NCI-H1105 treated with DMSO at 0.1 percent for 48 hours (cell line): ENCODE results near the gene BCHE.
"Not testable (repeated sequence)": the region's sequence is repeated elsewhere in the genome, so short reads cannot be mapped to it uniquely, and the experiment has no call there.

Experiments
- DNase-seq: peaks from one replicate; lab custom pipeline; 2025; lab: John Stamatoyannopoulos, UW

BCHE gene

DNA sequence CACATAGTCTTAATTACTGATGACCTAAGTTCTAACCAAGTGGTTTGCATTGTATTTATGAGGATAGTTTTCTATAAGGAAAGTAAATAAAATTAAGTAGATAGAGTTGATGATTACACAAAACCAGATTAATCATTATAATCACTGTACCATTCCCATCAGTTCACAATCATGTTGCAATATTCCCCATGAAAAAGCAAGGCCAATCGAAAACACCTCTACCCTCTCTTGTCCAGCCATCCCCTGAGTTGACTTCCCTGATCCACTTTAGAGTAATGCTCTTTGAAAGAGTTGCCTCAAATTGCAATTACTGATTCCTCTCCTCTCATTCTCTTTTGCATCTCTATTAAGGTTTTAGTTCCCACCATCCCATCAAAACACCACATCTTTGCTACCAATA, 21.0 kb downstream of the BCHE start:
- no peak for DNase-seq

DNA sequence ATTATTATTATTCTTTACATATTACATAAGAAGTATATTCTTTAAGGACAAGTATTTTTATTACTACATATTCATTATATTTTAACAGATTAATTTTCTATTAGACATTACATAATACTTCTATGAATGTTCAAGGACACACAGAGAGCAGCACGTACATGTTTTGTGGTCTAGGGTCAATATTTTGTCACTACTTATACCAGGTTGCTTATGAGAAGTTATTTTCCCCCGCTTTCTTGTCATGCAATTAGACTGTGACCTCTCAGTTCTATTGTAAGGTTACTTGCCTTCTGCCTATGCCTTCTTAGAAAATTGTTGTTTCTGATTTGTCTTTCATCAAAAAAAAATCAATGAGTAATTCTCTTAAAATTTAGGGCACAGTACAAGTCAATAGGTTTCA, 21.5 kb downstream of the BCHE start:
- DNase-seq = no peak

DNA sequence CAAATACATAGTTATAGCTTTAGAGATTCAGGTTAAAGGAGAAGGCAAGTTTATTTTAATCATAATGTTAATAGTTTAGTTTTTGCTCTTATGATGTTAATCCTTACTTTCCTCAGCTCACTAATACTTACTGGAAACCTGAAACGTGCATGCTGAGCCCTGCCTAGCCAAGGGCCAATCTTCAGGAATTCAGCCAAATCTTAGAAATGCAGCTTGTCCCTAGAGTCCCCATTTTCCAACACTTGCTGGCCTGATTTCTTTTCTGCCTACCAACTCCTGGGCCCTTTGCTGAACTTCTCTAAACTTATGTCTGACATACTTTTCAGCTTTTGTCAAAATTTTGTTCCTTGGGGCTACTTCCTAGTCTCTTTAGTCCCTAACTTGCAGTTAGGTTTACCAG, 22.8 kb downstream of the BCHE start:
- no peak for DNase-seq

DNA sequence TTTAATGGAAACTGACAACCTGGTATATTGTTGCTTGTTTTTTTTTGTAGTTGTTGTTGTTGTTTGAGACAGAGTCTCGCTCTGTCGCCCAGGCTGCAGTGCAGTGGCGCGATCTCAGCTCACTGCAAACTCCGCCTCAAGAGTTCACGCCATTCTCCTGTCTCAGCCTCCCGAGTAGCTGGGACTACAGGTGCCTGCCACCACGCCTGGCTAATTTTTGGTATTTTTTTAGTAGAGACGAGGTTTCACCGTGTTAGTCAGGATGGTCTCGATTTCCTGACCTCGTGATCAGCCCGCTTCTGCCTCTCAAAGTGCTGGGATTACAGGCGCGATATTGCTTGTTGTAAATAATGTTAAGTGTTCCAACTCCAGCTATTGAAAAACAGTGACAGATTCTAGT, 29.3 kb downstream of the BCHE start:
- not testable (repeated sequence) for DNase-seq

DNA sequence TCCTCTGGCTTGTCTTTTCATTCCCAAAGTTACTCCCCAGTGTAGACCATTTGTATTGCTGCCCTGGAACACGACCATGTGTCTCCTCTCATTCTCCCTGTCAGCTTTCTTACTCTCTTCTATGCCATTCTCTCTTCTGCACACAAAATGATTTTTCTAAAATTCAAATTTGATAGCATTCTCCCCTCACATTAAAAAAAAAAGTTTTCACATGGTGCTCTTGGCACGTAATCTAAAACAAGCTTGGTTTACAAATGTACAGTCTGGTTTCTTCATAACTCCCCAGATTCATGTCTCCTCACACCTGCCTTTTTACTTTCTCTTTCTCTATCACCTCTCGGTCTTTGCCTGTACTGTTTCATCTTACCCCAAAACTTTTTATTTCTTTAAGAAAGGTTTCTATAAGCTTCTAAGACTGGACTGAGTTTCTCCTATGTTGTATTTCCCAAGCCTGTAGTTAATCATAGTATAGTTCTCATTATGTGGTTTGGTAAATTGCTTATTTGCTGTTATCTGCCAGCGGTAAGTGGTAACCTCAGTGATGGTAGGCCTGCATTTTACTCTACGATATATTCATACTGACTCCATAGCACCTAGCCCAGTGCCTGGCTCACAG, 31.2 kb downstream of the BCHE start:
- DNase-seq = no peak

DNA sequence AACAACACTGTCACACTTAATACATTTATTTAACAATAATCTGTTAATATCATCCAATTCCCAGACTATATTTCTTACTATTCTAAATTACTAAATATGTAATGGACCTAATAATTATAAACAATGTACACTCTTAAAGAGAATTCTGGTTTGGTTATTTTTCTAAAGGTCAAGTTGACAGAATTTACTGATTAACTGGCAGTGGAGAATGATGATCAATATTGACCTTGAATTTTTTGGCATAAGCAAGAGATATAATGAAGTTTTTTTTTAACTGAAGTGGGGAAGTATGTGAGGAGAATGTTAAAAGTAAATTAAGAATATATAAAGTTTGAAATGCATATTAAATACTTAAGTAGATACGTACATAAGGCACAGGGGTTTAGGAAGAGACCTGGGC, 33.8 kb downstream of the BCHE start:
- DNase-seq = no peak

DNA sequence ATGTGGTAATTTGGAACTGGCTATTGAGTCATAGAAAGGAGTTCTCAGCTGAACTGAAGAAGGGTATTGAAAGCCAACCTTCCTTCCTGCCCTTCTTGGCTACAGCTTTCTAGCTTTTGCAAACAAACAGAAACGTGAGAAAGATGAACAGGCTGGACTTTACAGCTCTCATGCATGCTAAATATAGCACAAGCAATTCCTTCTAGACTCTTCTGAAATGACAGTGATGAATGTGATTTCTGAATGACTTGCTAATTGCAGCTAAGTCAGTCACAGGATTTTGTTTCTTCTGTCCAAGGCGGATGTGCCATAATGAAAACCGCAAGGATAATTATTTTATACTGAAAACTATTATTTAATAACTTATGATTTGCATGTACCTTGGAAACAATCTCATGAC, 36.3 kb downstream of the BCHE start:
- peak; percentile 45 for DNase-seq

DNA sequence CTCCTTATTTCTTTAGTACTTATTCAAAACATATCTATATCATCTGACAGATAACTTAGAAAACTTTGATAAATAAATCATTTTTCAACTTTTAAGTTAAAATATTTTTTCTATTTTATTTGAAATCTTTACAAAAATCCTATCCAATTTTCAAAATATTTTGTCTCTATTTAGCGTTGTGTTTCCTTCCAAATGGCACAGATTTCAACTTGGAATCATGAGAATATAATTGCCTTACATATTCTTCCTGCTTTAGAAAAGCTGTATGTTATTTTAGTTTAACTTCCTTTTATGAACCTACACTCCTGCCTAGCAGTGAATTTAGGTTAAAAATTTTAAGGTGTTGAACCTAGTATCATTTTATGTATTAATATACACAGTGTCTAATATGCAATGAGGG, 38.2 kb downstream of the BCHE start:
- no peak for DNase-seq

DNA sequence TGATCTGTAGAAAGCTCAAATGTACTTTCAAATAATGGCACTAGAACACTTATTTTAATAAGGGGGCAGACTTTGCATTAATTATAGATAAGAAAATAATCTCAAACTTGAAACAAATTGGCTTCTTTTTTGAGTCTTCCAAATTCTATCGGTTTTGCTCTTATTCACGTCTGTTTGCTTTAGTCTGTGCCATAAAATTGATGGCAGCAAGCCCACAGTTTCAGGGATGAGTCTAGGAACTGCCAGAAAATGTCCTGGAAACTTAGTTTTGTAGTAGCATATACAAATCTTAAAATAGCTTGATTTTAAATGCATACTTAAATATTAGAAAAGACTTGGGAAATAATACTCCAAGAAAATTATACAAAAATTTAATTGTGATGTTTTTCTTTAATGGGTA, 39.7 kb downstream of the BCHE start:
- peak; percentile 83 for DNase-seq

DNA sequence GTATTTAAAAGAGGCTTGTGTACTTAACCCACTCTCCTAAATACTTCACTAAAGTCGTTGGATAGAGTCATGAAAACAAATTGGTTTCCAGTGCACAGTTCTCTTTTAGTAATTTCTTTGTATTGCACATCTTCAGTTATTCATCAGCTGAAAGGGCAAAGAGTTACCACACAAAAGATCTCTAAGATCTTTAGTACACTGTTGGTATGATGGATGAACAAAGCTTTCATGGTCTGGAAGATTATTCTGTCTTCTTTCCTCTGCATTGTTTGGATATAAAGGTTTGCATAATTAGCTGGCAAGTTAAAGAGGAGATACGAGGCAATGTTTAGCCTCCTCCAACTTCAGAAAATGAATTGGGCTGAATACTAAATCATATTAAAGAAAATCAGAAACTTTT, 40.5 kb downstream of the BCHE start:
- DNase-seq = no peak

DNA sequence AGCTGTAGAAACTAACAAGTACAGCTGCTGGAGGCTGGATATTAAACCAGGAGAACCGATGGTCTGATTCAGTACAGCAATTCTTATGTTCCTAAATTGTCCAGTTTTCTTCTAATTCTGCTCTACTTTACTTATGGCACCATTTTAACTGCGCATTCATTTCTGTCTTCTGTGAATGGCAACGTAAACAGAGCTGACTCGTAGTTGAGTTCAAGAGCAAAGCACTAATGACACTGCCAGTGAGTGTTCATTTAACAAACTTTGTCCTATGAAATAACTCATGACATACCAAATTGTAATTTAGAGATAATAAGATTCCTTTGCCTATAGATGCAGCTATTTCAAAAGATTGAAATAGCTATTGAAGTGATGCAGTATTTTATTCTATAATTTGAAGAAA, 48.7 kb downstream of the BCHE start:
- no peak for DNase-seq

DNA sequence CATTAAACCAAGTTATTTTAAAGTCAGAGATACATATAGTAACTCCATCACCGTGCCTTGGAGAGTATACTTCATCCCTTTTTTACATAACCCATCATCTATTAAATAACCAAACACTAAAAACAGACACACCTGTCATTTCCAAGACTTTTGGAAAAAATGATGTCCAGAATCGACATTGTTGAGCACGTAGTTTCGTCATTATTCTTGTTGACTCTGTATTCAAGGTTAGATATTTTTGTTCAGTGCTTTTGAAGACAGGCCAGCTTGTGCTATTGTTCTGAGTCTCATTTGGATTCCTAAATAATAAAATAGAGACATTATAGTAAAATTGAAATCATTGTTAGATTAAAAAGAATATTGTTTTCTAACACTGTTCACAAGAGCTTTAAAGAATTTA, 51.2 kb downstream of the BCHE start:
- no peak for DNase-seq

DNA sequence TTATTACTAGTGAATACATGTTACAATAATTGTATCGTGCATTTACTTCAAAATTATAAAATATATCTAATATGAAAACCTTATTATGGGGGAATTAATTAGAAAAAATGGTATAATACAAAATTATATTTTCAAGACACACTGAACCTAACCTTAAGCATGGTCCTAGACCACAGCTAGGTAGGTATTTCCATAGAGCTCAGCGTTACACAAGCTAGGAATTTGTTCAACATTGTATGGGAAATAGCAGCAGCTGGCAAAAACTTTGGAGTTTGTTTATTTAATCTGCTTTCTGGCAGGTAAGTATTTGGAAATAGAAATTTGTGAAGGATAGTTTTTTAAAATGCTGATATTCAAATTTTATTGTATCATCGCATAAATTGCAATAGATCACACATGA, 52.9 kb downstream of the BCHE start:
- no peak for DNase-seq

DNA sequence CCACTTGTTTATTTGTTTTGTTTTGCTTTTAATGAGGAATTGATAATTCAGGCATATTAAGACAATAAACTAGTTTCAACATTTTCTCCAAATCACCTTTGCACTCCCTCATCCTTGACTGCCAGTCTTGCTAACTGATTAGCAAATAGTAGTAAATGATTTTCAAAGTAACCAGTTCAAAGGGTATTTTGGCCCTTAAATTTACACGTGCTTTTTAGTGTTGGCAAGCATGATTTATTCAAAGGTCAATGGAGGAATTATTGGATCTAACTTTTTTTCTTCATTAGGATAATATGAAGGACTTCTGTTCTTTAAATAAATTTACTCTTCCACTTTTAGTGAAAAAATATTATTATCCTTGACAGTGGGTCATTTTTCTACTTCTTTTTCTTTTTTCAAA, 53.8 kb downstream of the BCHE start:
- no peak for DNase-seq

DNA sequence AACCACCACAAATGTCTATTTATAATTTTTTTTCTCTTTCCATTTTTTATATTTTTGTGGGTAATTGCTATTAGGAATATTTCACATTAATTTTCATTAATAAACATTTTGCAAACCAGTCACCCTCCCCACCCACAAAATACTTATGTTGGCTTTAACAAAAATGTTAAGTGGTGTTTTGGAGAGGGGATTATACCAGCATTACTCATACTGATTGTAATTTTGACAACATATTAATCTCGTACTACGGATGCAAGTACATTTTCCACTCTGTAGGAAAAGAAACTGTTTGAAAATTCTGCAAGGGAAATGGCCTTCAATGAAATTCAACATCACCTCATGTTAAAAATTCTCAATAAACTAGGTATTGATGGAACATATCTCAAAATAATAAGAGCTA, 58.3 kb downstream of the BCHE start:
- DNase-seq = no peak

DNA sequence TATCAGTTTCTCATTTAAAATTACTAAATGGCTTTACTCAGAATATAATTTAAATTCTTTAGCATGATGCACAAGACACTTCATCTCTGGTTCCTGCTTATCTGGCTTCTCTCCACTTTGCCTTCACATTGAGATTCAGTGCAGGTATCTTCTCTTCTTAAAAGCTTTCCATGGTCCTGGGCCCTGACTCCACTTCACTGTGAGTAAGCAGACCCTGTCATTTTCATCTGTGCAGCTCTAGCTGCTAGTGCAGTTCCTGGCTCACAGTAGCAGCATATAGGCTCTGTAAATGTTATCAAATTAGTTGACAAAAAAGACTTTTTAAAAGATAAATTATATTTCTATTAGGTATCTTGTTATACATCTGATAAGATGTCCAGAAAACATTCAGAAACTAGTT, 58.8 kb downstream of the BCHE start:
- DNase-seq = no peak

DNA sequence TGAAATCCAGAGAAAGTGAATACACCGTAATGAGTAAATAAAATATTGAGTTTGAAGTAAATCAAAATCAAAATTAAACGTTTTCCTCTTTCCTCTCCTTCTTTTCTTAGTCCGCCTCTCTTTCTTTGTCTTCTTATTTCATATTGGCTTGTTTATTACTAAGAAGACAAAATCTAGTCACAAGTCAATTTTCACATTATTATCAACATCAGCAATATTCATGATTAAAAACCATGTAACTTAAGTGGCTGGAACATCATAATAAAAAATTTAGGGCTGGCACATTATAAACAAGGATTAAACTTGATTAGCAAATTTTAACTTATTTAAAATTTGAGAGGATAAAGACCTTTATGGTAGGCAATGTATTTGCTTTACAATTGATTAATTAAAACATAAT, 61.4 kb downstream of the BCHE start:
- no peak for DNase-seq

DNA sequence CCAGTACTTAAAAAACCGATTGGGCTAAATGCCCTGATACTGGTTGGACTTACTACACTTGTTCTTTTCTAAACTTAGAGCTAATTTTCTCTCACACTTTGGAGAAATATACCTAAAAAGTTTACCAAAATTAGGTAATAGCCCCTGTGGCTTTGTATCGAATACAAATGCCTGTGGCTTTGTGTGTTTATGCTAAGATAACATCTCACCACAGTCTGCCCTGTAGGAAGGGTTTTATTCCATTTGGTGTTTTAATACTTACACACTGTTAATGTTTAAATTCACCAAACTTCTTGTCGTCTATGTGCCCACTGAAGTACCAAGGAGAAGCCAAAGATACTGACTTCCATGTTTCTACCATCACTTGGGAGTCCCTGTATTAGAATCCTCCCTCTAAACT, 66.4 kb downstream of the BCHE start:
- no peak for DNase-seq

DNA sequence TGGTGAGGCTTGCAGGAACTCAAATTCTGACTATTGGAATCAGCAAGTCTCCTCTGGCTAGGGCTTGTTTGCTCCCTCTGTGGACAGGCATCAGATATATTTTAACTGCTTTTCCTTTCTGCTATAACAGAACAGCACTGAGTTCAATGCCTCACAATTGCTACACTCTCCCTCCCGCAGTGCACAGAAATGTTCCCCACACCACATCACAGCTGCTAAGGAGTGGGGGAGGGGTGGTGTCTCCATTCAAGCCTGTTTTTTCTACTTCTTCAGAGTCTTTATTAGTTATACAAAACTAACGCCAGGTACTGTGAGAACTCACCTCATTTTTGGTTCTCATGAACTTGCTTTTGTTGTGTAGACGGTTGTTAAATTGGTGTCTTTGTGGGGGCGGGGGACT, 68.5 kb downstream of the BCHE start:
- DNase-seq = no peak

DNA sequence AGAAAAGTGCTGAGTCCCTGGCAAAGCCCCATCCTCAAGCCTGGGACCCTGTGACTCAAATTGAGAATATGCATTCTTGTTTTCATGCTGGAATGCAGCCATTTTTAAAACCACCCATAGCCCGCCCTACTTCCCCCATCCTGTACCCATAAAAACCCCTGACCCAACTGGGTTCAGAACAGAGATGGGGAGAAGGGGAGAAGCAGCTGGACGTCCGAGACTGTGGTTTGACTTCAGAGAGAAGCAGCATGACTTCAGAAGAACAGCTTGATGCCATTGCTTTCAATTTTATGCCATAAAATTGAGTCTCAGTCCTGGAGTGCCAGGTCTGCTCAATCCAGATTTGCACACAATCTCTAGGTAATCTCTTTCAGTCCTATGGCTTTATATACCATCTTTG, 78.2 kb downstream of the BCHE start:
- no peak for DNase-seq

DNA sequence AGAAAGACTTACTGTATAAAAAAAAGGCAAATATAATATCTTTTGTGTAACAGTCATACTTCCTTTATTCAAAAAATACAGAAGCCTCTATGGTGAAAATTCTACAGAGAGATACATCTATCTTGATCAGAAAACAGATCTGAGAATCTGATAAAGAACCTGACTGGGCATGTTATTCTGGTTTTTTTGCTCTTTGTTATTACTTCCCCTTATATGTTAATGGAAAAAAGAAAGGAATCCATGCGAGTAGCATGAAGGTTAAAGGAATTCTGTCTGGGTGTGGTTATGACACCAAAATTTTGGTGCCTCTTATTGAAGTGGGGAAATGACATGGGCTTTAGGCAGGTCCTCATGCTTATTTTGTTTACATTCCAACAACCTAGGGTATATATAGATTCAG, 81.7 kb downstream of the BCHE start:
- no peak for DNase-seq

DNA sequence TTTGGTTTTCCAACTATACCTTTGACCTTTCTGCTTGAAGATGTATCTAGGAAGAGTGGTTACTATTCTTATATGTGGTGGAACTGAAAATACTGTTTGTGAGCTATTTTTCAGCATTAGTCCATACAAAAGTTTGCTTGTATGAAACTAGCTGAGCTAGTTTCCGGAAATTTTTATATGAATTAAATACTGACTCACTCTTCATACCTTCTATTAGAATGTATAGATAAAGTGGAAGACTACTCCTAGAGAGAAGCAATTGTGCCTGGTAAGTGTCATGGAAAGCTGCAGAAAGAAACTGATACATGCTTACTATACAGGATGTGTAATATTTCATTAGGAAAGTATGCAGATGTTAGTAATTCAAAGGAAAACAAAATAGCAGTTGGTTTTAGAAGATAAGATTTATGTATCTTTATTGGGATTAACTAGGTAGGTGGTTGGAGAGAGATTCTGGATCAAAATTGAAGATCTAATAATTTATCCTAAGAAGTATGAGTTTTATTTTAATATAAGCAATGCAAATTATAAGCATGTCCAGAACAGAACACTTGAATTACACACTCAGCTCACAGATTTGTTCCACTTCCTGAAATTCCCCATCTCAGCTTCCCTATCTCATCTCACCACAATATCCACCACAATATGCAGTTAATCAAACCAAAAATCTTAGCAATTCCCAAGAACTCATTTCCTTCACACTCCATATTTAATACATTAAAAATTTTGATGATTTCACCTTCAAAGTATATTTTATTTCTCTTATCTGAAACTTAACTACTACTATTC, 82.8 kb downstream of the BCHE start:
- DNase-seq = no peak

DNA sequence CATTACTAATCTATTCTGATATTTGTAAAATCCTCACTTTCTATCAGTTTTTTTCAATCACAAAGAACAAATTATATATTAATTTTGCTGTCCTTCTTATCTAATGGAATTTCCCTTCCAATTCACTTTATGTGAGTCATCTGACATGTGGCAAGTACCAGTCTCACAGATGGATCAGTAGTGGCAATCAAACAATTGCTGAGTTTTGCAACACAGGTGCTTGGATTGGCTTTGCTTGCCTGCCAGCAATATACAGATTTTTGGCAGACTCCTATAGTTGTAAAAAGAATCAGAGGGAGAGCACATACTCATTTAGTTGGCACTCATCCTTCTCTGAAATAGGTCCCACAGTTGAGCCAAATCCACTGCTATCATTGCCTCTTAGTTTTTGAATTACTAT, 83.7 kb downstream of the BCHE start:
- peak; percentile 67 for DNase-seq

DNA sequence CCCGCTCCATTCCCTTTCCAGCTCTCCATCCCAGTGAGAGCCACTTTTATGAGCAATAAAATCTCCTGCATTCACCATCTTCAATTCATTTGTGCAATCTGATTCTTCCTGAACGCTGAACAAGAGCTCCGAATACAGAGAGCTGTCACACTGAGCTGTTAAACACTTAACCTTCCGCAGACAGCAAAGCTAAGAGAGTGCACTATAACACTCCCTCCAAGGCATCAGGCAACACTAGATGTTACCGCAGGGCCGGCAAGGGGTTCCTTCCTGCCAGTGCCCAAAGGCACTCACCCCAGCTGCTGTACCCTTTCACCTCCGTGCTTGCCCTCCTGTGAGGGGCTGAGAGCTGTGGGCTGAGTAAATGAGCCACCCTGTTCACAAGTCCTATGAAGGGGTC, 85.6 kb downstream of the BCHE start:
- no peak for DNase-seq
